Mesothelial cell of epicardium (in vitro differentiated cells): ENCODE measurements around the gene COP1. TPM values are rescaled to one million over a fixed set of nuclear protein-coding genes. Genes with fewer than 3 reads are reported as not detected.

Experiments used
- DNase-seq, 2 experiments: peaks; one replicate each; pipeline ENCODE4 v3.0.0; 2021; ENCODE audit warnings: low spot score in 2 of 2; ENCODE audit not compliant: unreplicated experiment in 2 of 2
- H3K27ac Mint-ChIP-seq: 2 replicates; pipeline ENCODE4 v1.8.0; 2021; ENCODE audit warnings: mixed read lengths
- H3K27me3 Mint-ChIP-seq: 2 replicates; pipeline ENCODE4 v1.8.0; 2021; ENCODE audit warnings: low read depth, mixed read lengths
- H3K36me3 Mint-ChIP-seq: 2 replicates; pipeline ENCODE4 v1.8.0; 2021; ENCODE audit warnings: mixed read lengths
- H3K4me1 Mint-ChIP-seq: 2 replicates; pipeline ENCODE4 v1.8.0; 2021; ENCODE audit warnings: mixed read lengths
- H3K4me3 Mint-ChIP-seq: 2 replicates; pipeline ENCODE4 v1.8.0; 2021; ENCODE audit warnings: mild to moderate bottlenecking, moderate library complexity, mixed read lengths
- H3K9me3 Mint-ChIP-seq: 2 replicates; pipeline ENCODE4 v1.8.0; 2021; ENCODE audit warnings: mixed read lengths
- total RNA-seq: library from RNA; stranded (reverse); gene quantifications from 3 replicates; pipeline ENCODE4 v1.2.1, GENCODE V29; 2021
- TF ChIP-seq, protein P1 (sequence below): fragments of 200-600 bp; sonication (generic); IDR thresholded peaks from one replicate; pipeline ENCODE4 v1.5.0; 2021; ENCODE audit warnings: antibody characterized with exemption; ENCODE audit not compliant: unreplicated experiment

Gene COP1
- total RNA-seq, 1 donor from 2014 or later = 47.9 TPM

DNA sequence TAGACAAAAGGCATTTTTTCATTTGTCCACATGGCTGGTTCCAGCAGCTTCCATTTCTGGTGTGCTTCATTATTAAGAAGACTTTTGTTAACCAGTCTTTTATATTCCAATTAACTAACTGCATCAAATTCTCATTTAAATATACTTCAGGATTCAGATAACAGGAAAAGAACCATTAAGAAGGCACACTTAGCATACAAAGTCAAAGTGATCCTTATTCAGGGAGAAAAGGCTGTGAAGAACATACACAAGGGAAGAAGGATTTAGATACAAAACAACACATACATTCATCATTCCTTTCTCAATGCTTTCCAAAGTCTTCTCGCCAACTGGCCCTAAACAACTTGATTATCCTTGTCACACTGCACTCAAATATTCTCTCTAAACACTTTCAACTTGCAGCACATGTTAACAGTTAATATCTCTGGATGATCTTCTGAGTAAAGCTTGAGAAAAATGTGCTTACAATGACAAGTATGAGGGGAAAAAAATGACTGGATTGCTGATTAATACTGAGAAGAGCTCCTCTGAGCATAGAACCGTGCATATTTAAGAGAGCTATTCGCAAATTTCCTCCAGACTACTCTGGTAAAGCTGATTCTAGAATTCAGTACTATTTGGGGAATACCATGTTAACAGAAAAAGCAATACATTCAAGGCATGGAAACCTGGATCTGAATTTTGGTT is 238.5 kb downstream of the COP1 start:
- TF ChIP-seq, protein P1, sequence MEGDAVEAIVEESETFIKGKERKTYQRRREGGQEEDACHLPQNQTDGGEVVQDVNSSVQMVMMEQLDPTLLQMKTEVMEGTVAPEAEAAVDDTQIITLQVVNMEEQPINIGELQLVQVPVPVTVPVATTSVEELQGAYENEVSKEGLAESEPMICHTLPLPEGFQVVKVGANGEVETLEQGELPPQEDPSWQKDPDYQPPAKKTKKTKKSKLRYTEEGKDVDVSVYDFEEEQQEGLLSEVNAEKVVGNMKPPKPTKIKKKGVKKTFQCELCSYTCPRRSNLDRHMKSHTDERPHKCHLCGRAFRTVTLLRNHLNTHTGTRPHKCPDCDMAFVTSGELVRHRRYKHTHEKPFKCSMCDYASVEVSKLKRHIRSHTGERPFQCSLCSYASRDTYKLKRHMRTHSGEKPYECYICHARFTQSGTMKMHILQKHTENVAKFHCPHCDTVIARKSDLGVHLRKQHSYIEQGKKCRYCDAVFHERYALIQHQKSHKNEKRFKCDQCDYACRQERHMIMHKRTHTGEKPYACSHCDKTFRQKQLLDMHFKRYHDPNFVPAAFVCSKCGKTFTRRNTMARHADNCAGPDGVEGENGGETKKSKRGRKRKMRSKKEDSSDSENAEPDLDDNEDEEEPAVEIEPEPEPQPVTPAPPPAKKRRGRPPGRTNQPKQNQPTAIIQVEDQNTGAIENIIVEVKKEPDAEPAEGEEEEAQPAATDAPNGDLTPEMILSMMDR = no peak
- no peaks in the 10 kb centered on the region for H3K9me3 Mint-ChIP-seq
- no peak for DNase-seq
- no peak overlapping the region for H3K27ac Mint-ChIP-seq
- H3K27me3 Mint-ChIP-seq = no peaks in the 10 kb centered on the region
- no peaks in the 10 kb centered on the region for H3K4me1 Mint-ChIP-seq
- peaks cover 9% of the 10 kb centered on the region for H3K36me3 Mint-ChIP-seq
- no peak overlapping the region for H3K4me3 Mint-ChIP-seq

- Mint-ChIP-seq H3K4me1 (no peaks in the 10 kb centered on the region), H3K36me3 (peaks cover 25% of the 10 kb centered on the region), H3K27ac (no peak overlapping the region)
Observed at GRCh38 chr1:175963740-175964139, 243.3 kb downstream of the COP1 start.

GRCh38 chr1:175960169-175960568 is 246.9 kb downstream of the COP1 start:
- no peak overlapping the region for H3K4me3 Mint-ChIP-seq
- H3K9me3 Mint-ChIP-seq = peaks cover 10% of the 10 kb centered on the region
- H3K4me1 Mint-ChIP-seq = no peaks in the 10 kb centered on the region
- no peak overlapping the region for H3K27ac Mint-ChIP-seq
- H3K36me3 Mint-ChIP-seq = peaks cover 26% of the 10 kb centered on the region
- TF ChIP-seq, protein P1 = no peak
- no peaks in the 10 kb centered on the region for H3K27me3 Mint-ChIP-seq
- no peak for DNase-seq

More at GRCh38 chr1:175963740-175964139, 243.3 kb downstream of the COP1 start:
- H3K27me3 Mint-ChIP-seq = no peaks in the 10 kb centered on the region
- no peak overlapping the region for H3K4me3 Mint-ChIP-seq
- no peak for DNase-seq
- TF ChIP-seq, protein P1 = no peak
- peaks cover 10% of the 10 kb centered on the region for H3K9me3 Mint-ChIP-seq

DNA sequence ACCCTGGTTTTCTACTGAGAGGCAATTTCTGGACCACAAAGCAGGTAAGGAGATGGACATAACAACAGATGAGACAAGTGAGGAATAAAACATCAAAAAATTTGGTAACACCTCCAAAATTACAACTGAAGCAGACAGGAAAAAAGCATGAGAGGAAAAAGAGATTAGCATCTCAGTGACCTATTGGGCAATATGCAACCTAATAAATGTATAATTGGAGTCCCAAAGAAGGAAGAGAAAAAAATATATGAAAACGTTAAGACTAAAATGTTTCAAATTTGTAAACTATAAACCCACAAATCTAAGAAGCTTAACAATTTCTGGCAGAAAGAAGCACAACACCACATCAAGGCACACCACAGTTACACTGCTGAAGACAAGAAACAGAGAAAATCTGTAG is 255.5 kb downstream of the COP1 start:
- H3K27ac Mint-ChIP-seq = no peak overlapping the region
- TF ChIP-seq, protein P1 = no peak
- H3K4me1 Mint-ChIP-seq = no peaks in the 10 kb centered on the region
- H3K36me3 Mint-ChIP-seq = peaks cover 30% of the 10 kb centered on the region
- H3K4me3 Mint-ChIP-seq = no peak overlapping the region
- peaks cover 10% of the 10 kb centered on the region for H3K9me3 Mint-ChIP-seq
- DNase-seq = no peak
- no peaks in the 10 kb centered on the region for H3K27me3 Mint-ChIP-seq

- TF ChIP-seq, protein P1 = no peak
- Mint-ChIP-seq H3K4me3 (no peak overlapping the region), H3K9me3 (peaks cover 10% of the 10 kb centered on the region), H3K27me3 (no peaks in the 10 kb centered on the region), H3K27ac (no peak overlapping the region), H3K36me3 (peaks cover 40% of the 10 kb centered on the region), H3K4me1 (no peaks in the 10 kb centered on the region)
- DNase-seq = no peak
Observed at GRCh38 chr1:175947771-175948170, 259.3 kb downstream of the COP1 start.

GRCh38 chr1:175944591-175944990 is 262.5 kb downstream of the COP1 start:
- Mint-ChIP-seq H3K9me3 (no peaks in the 10 kb centered on the region), H3K27ac (no peak overlapping the region)

More at GRCh38 chr1:175944591-175944990, 262.5 kb downstream of the COP1 start:
- Mint-ChIP-seq H3K4me1 (no peaks in the 10 kb centered on the region), H3K36me3 (peaks cover 48% of the 10 kb centered on the region), H3K27me3 (no peaks in the 10 kb centered on the region), H3K4me3 (no peak overlapping the region)
- DNase-seq = no peak
- TF ChIP-seq, protein P1 = no peak
